ENCODE data around the gene ABHD18. TPM values are rescaled to one million over a fixed set of nuclear protein-coding genes. Genes with fewer than 3 reads are reported as not detected.
"Not testable (repeated sequence)": the region's sequence is repeated elsewhere in the genome, so short reads cannot be mapped to it uniquely, and the experiment has no call there.

Gene ABHD18
- polyA plus RNA-seq, 3 donors, result 6.1 to 9.5 (median 6.4) TPM

GRCh38 chr4:128054907-128055306, 89.7 kb downstream of the ABHD18 start:
- H3K27ac Mint-ChIP-seq, result peak overlapping the region in 1 of 7 donors; percentile 46
- H3K4me1 Mint-ChIP-seq; H3K9me3 ChIP-seq (replicated peaks in 1 of 2; ENCODE audit: control insufficient read depth in 1 of 2, insufficient read depth in 1 of 2, low read length in 2 of 2); H3K4me3 ChIP-seq (replicated peaks in 1 of 3; ENCODE audit: low read depth in 2 of 3, low read length in 3 of 3); H3K4me3 Mint-ChIP-seq; H3K79me2 ChIP-seq (ENCODE audit: insufficient read depth, low read length); H3K9me3 Mint-ChIP-seq; H3K4me1 ChIP-seq (ENCODE audit: control insufficient read depth in 1 of 2, insufficient read depth in 2 of 2, low read length in 2 of 2); H3K27me3 ChIP-seq (ENCODE audit: control insufficient read depth in 2 of 2, insufficient read depth in 2 of 2, low read length in 2 of 2); H3K36me3 Mint-ChIP-seq; H3K9ac ChIP-seq (ENCODE audit: insufficient read depth, low read length, poor library complexity, severe bottlenecking); H3K27ac ChIP-seq (ENCODE audit: low read depth in 1 of 2, low read length in 2 of 2); H3K4me2 ChIP-seq (replicated peaks; ENCODE audit: extremely low read depth, low read length, poor library complexity, severe bottlenecking); H3K36me3 ChIP-seq (replicated peaks in 1 of 2; ENCODE audit: control insufficient read depth in 1 of 2, insufficient read depth in 2 of 2, low read length in 2 of 2); H2AFZ ChIP-seq (ENCODE audit: insufficient read depth, low read depth, low read length, poor library complexity, severe bottlenecking); H4K20me1 ChIP-seq (ENCODE audit: insufficient read depth, low read length); H3K27me3 Mint-ChIP-seq (ENCODE audit: low read depth in 3 of 3); DNase-seq: not testable (repeated sequence)
- 86% methylated on average over 3 of the region's 9 CpGs for WGBS (ENCODE audit: insufficient coverage)
- intact Hi-C loops (cut with micrococcal nuclease), result loop anchor here in 1 of 2 donors (10.0 kb wide), 1 partner anchor 170 kb away; the partner anchor contains the start of gene PLK4

GRCh38 chr4:128055441-128056206, 90.4 kb downstream of the ABHD18 start:
- not testable (repeated sequence) for H3K36me3 Mint-ChIP-seq; H3K27ac ChIP-seq (ENCODE audit: low read depth in 1 of 2, low read length in 2 of 2); H3K9me3 Mint-ChIP-seq; H3K4me3 Mint-ChIP-seq; H4K20me1 ChIP-seq (ENCODE audit: insufficient read depth, low read length); H3K27me3 Mint-ChIP-seq (ENCODE audit: low read depth in 3 of 3); H3K79me2 ChIP-seq (ENCODE audit: insufficient read depth, low read length); H3K4me1 ChIP-seq (ENCODE audit: control insufficient read depth in 1 of 2, insufficient read depth in 2 of 2, low read length in 2 of 2); H3K9ac ChIP-seq (ENCODE audit: insufficient read depth, low read length, poor library complexity, severe bottlenecking); H3K9me3 ChIP-seq (replicated peaks in 1 of 2; ENCODE audit: control insufficient read depth in 1 of 2, insufficient read depth in 1 of 2, low read length in 2 of 2); H3K4me1 Mint-ChIP-seq; DNase-seq; H3K36me3 ChIP-seq (replicated peaks in 1 of 2; ENCODE audit: control insufficient read depth in 1 of 2, insufficient read depth in 2 of 2, low read length in 2 of 2); H3K4me3 ChIP-seq (replicated peaks in 1 of 3; ENCODE audit: low read depth in 2 of 3, low read length in 3 of 3); H3K4me2 ChIP-seq (replicated peaks; ENCODE audit: extremely low read depth, low read length, poor library complexity, severe bottlenecking); H3K27me3 ChIP-seq (ENCODE audit: control insufficient read depth in 2 of 2, insufficient read depth in 2 of 2, low read length in 2 of 2); H2AFZ ChIP-seq (ENCODE audit: insufficient read depth, low read depth, low read length, poor library complexity, severe bottlenecking)
- intact Hi-C loops (cut with micrococcal nuclease), result loop anchor here in 1 of 2 donors (10.0 kb wide), 1 partner anchor 171 kb away; the partner anchor contains the start of gene PLK4
- H3K27ac Mint-ChIP-seq, result peak overlapping the region in 1 of 7 donors; percentile 61
- WGBS (ENCODE audit: insufficient coverage), result 100% methylated on average over 3 of the region's 10 CpGs

GRCh38 chr4:128056396-128056795, 91.2 kb downstream of the ABHD18 start:
- Histone ChIP-seq H3K9ac (ENCODE audit: insufficient read depth, low read length, poor library complexity, severe bottlenecking) (no peak overlapping the region), H4K20me1 (ENCODE audit: insufficient read depth, low read length) (no peaks in the 10 kb centered on the region), H3K9me3 (replicated peaks in 1 of 2; ENCODE audit: control insufficient read depth in 1 of 2, insufficient read depth in 1 of 2, low read length in 2 of 2) (no peaks in the 10 kb centered on the region), H2AFZ (ENCODE audit: insufficient read depth, low read depth, low read length, poor library complexity, severe bottlenecking) (no peak overlapping the region), H3K79me2 (ENCODE audit: insufficient read depth, low read length) (no peaks in the 10 kb centered on the region), H3K27me3 (ENCODE audit: control insufficient read depth in 2 of 2, insufficient read depth in 2 of 2, low read length in 2 of 2) (no peaks in the 10 kb centered on the region), H3K4me3 (replicated peaks in 1 of 3; ENCODE audit: low read depth in 2 of 3, low read length in 3 of 3) (no peak overlapping the region), H3K4me2 (replicated peaks; ENCODE audit: extremely low read depth, low read length, poor library complexity, severe bottlenecking) (no peak overlapping the region), H3K27ac (ENCODE audit: low read depth in 1 of 2, low read length in 2 of 2) (no peak overlapping the region), H3K4me1 (ENCODE audit: control insufficient read depth in 1 of 2, insufficient read depth in 2 of 2, low read length in 2 of 2) (peaks cover 0 to 10% of the 10 kb centered on the region in 2 donors), H3K36me3 (replicated peaks in 1 of 2; ENCODE audit: control insufficient read depth in 1 of 2, insufficient read depth in 2 of 2, low read length in 2 of 2) (no peaks in the 10 kb centered on the region)
- Mint-ChIP-seq H3K4me1 (peaks cover 6% of the 10 kb centered on the region), H3K4me3 (no peak overlapping the region), H3K27ac (no peak overlapping the region), H3K9me3 (peaks cover 0 to 4% (median 0%) of the 10 kb centered on the region in 7 donors), H3K36me3 (no peaks in the 10 kb centered on the region), H3K27me3 (ENCODE audit: low read depth in 3 of 3) (no peaks in the 10 kb centered on the region)
- DNase-seq, result no peak
- no peak for TF ChIP-seq CTCF (IDR thresholded peaks at IDR 0.05)
- intact Hi-C loops (cut with micrococcal nuclease), result loop anchor here in 1 of 2 donors (10.0 kb wide), 1 partner anchor 172 kb away; the partner anchor contains the start of gene PLK4

All from CD14-positive monocyte (primary cell).